ENCODE results near the gene EXOSC2. TPM values are rescaled to one million over a fixed set of nuclear protein-coding genes. Genes with fewer than 3 reads are reported as not detected.

Gene EXOSC2
- total RNA-seq, 4 donors from 2014 or later: 2.2 to 17.1 (median 15.8) TPM

- H3K36me3 ChIP-seq: no peaks in the 10 kb centered on the region
- H3K4me3 ChIP-seq: no peak overlapping the region
- no peaks in the 10 kb centered on the region for H3K4me1 ChIP-seq
- 88 to 100% methylated on average over 4 of the region's 4 CpGs for WGBS, 2 donors (ENCODE audit: low coverage in 1 of 2)
- in situ Hi-C loops (cut with MboI; ENCODE audit: low pct_ligation_motif_present in 1 of 4, low pct_unique_long_range_greater_than_20kb in 1 of 4, low sequenced_read_pairs in 3 of 4): no loop called here
- H3K9me3 ChIP-seq: no peaks in the 10 kb centered on the region
- H3K27me3 ChIP-seq: no peaks in the 10 kb centered on the region
- H3K27ac ChIP-seq: no peak overlapping the region
- intact Hi-C loops (cut with DNase I; ENCODE audit: low total_unique reads): no loop called here
- no peak for DNase-seq
- TF ChIP-seq POLR2AphosphoS5 (IDR thresholded peaks at IDR 0.05) (no peak), EP300 (IDR thresholded peaks at IDR 0.05; ENCODE audit: low read depth) (no peak), CTCF (IDR thresholded peaks at IDR 0.05) (no peak)
These were observed 50.1 kb downstream of the EXOSC2 start for GRCh38 chr9:130743656-130744055.

DNA sequence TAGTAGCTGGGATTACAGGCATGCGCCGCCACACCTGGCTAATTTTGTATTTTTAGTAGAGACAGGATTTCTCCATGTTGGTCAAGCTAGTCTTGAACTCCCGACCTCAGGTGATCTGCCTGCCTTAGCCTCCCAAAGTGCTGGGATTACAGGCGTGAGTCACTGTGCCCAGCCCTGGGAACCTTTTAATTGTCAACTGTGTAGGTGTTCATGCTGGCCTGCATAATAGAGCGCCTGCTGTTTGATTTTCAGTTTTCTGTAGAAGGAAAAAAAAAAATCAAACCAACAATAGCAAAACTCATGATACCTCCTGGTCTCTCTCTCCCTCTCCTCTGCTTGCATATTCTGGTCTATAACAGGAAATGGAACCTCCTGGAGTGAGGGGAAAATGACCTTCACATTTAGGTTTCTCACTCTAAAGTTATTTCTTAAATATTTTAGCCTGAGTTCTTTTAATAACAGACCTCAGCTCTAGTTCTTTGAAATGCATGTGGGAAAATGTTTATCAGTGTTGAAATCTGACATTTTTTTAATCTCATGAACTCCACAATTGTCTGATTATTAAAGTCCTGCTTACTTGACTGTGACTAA is 51.7 kb downstream of the EXOSC2 start:
- Histone ChIP-seq H3K36me3 (no peaks in the 10 kb centered on the region), H3K4me3 (no peak overlapping the region), H3K9me3 (no peaks in the 10 kb centered on the region), H3K4me1 (peaks cover 0 to 5% (median 2%) of the 10 kb centered on the region in 4 donors), H3K27ac (no peak overlapping the region), H3K27me3 (no peaks in the 10 kb centered on the region)
- TF ChIP-seq CTCF (IDR thresholded peaks at IDR 0.05) (no peak), POLR2AphosphoS5 (IDR thresholded peaks at IDR 0.05) (no peak), POLR2A (IDR thresholded peaks at IDR 0.05) (no peak), EP300 (IDR thresholded peaks at IDR 0.05; ENCODE audit: low read depth) (no peak)
- in situ Hi-C loops (cut with MboI; ENCODE audit: low pct_ligation_motif_present in 1 of 4, low pct_unique_long_range_greater_than_20kb in 1 of 4, low sequenced_read_pairs in 3 of 4) (no loop called here), intact Hi-C loops (cut with DNase I; ENCODE audit: low total_unique reads) (no loop called here)
- DNase-seq: no peak
- WGBS, 2 donors (ENCODE audit: low coverage in 1 of 2): 94 to 100% methylated on average over 2 to 5 of the region's 5 CpGs

- in situ Hi-C loops (cut with MboI; ENCODE audit: low pct_ligation_motif_present in 1 of 4, low pct_unique_long_range_greater_than_20kb in 1 of 4, low sequenced_read_pairs in 3 of 4): no loop called here
These were observed 52.2 kb downstream of the EXOSC2 start for GRCh38 chr9:130745829-130746228.

More at GRCh38 chr9:130745829-130746228, 52.2 kb downstream of the EXOSC2 start:
- H3K27me3 ChIP-seq: no peaks in the 10 kb centered on the region
- no peaks in the 10 kb centered on the region for H3K36me3 ChIP-seq
- TF ChIP-seq CTCF (IDR thresholded peaks at IDR 0.05) (no peak), POLR2AphosphoS5 (IDR thresholded peaks at IDR 0.05) (no peak), EP300 (IDR thresholded peaks at IDR 0.05; ENCODE audit: low read depth) (no peak), POLR2A (IDR thresholded peaks at IDR 0.05) (no peak)
- intact Hi-C loops (cut with DNase I; ENCODE audit: low total_unique reads): no loop called here
- no peak overlapping the region for H3K27ac ChIP-seq
- H3K9me3 ChIP-seq: no peaks in the 10 kb centered on the region
- no peak for DNase-seq
- no peak overlapping the region for H3K4me3 ChIP-seq
- 62 to 85% methylated on average over 5 of the region's 5 CpGs for WGBS, 2 donors (ENCODE audit: low coverage in 1 of 2)
- H3K4me1 ChIP-seq: peaks cover 0 to 5% (median 2%) of the 10 kb centered on the region in 4 donors
